Left lung (tissue), 10 donors: Measurements from ENCODE around the gene RFTN1. TPM values are rescaled to one million over a fixed set of nuclear protein-coding genes. Genes with fewer than 3 reads are reported as not detected.

Experiments
- ATAC-seq: fragments of 200-7000 bp; cut with Tn5 transposase; one replicate; pipeline ENCODE4 v1.9.1; 2020; ENCODE audit warnings: moderate library complexity
- DNase-seq, 4 donors: peaks; one replicate each; pipeline ENCODE4 v3.0.0-alpha.2; 2013 to 2020
- H3K27ac ChIP-seq, 2 donors: fragments of 200-600 bp; sonication (generic) in 1 of 2; one replicate each; pipeline versions ENCODE4 v1.5.0 to v1.8.0; 2020 to 2021
- H3K27me3 ChIP-seq, 2 donors: fragments of 200-600 bp; sonication (generic) in 1 of 2; one replicate each; pipeline versions ENCODE4 v1.5.0 to v1.8.0; 2020 to 2021
- H3K36me3 ChIP-seq, 2 donors: fragments of 200-600 bp; sonication (generic) in 1 of 2; one replicate each; pipeline versions ENCODE4 v1.5.0 to v1.8.0; 2020 to 2021
- H3K4me1 ChIP-seq, 2 donors: fragments of 200-600 bp; one replicate each; pipeline ENCODE4 v1.8.0; 2021
- H3K4me3 ChIP-seq, 2 donors: fragments of 200-600 bp; sonication (generic) in 1 of 2; one replicate each; pipeline versions ENCODE4 v1.5.0 to v1.8.0; 2020 to 2021; ENCODE audit warnings: mild to moderate bottlenecking in 1 of 2
- H3K9me3 ChIP-seq, 2 donors: fragments of 200-600 bp; sonication (generic) in 1 of 2; one replicate each; pipeline versions ENCODE4 v1.5.0 to v1.8.0; 2020 to 2021
- CTCF ChIP-seq, 2 donors: fragments of 200-600 bp; sonication (generic) in 1 of 2; IDR thresholded peaks; one replicate each; pipeline versions ENCODE4 v1.5.0 to v1.8.0; 2021; ENCODE audit warnings: antibody characterized with exemption in 2 of 2
- intact Hi-C, 2 donors: fragments of 100-400 bp; cut with DNase I; formaldehyde crosslinking; loops; one replicate each; pipeline versions ENCODE4 v1.11.2 to v1.14.2; 2022
- polyA plus RNA-seq, 6 donors: library from polyadenylated mRNA; unstranded; fragments of 120-200 nt; gene quantifications; one replicate each; pipeline ENCODE4 v1.2.1, GENCODE V29; 2013; ENCODE audit not compliant: insufficient read length in 6 of 6
- total RNA-seq, 2 donors: library from RNA; stranded (reverse); fragmentation: NEBNext Ultra II Directional; extraction: Animal tissue kit (Norgen Biotek cat#: 25700); gene quantifications; one replicate each; pipeline ENCODE4 v1.2.1, GENCODE V29; 2021
- donor health status: DM: no; HTN: yes; CAD: no.
- donor health status: DM: no; HTN: no; CAD: no.

The RFTN1 gene
- total and polyA plus RNA-seq, 8 donors: 47.2 to 85.1 (median 67.6) TPM

- no peak for TF ChIP-seq CTCF (IDR thresholded peaks at IDR 0.05)
- no peak overlapping the region for H3K4me3 ChIP-seq
- no peaks in the 10 kb centered on the region for H3K9me3 ChIP-seq
- no peaks in the 10 kb centered on the region for H3K27me3 ChIP-seq
- no peaks in the 10 kb centered on the region for H3K36me3 ChIP-seq
- no peaks in the 10 kb centered on the region for H3K4me1 ChIP-seq
- ATAC-seq (no peak), DNase-seq (no peak)
- no peak overlapping the region for H3K27ac ChIP-seq
- intact Hi-C loops: no loop called here
Measured at GRCh38 chr3:16538507-16538906, 25.0 kb upstream of the RFTN1 start.

- Histone ChIP-seq H3K4me3 (no peak overlapping the region), H3K36me3 (no peaks in the 10 kb centered on the region), H3K27ac (no peak overlapping the region), H3K4me1 (no peaks in the 10 kb centered on the region), H3K9me3 (no peaks in the 10 kb centered on the region), H3K27me3 (no peaks in the 10 kb centered on the region)
- intact Hi-C loops: no loop called here
- TF ChIP-seq CTCF (IDR thresholded peaks at IDR 0.05): no peak
- no peak for DNase-seq
- ATAC-seq: no peak
Measured at GRCh38 chr3:16536996-16537395, 23.5 kb upstream of the RFTN1 start.

GRCh38 chr3:16536344-16536663 lies 22.8 kb upstream of the RFTN1 start:
- no peaks in the 10 kb centered on the region for H3K9me3 ChIP-seq
- no peaks in the 10 kb centered on the region for H3K36me3 ChIP-seq
- ATAC-seq (no peak), DNase-seq (no peak)
- intact Hi-C loops: no loop called here
- H3K4me1 ChIP-seq: no peaks in the 10 kb centered on the region
- no peak overlapping the region for H3K4me3 ChIP-seq
- H3K27ac ChIP-seq: no peak overlapping the region
- no peak for TF ChIP-seq CTCF (IDR thresholded peaks at IDR 0.05)
- no peaks in the 10 kb centered on the region for H3K27me3 ChIP-seq

GRCh38 chr3:16534640-16535262 lies 21.3 kb upstream of the RFTN1 start:
- no peak overlapping the region for H3K4me3 ChIP-seq
- no peak overlapping the region for H3K27ac ChIP-seq
- DNase-seq: no peak
- intact Hi-C loops: no loop called here
- no peak for ATAC-seq
- no peaks in the 10 kb centered on the region for H3K9me3 ChIP-seq
- no peak for TF ChIP-seq CTCF (IDR thresholded peaks at IDR 0.05)
- H3K27me3 ChIP-seq: no peaks in the 10 kb centered on the region
- H3K36me3 ChIP-seq: no peaks in the 10 kb centered on the region
- no peaks in the 10 kb centered on the region for H3K4me1 ChIP-seq

- intact Hi-C loops: no loop called here
- H3K4me1 ChIP-seq: no peaks in the 10 kb centered on the region
- H3K27me3 ChIP-seq: no peaks in the 10 kb centered on the region
- H3K4me3 ChIP-seq: no peak overlapping the region
- H3K36me3 ChIP-seq: no peaks in the 10 kb centered on the region
- no peak overlapping the region for H3K27ac ChIP-seq
- DNase-seq (no peak), ATAC-seq (no peak)
- no peaks in the 10 kb centered on the region for H3K9me3 ChIP-seq
- TF ChIP-seq CTCF (IDR thresholded peaks at IDR 0.05): no peak
Measured at GRCh38 chr3:16533928-16534574, 20.6 kb upstream of the RFTN1 start.
